HL-60 (cell line): ENCODE measurements around the gene FAM53B.
A peak's percentile ranks its signal among the peaks of the same experiment; 100 is the strongest.

Source experiments
- DNase-seq, 2 experiments: peaks; one replicate each; pipeline ENCODE4 v3.0.0-alpha.2; 2010 to 2020; ENCODE audit warnings: low read depth in 1 of 2, low spot score in 1 of 2
- H3K27ac ChIP-seq: fragments of 250-450 bp; sonication (Bioruptor Pico); replicated peaks from 2 replicates; pipeline ENCODE4 v1.5.1; 2020; ENCODE audit warnings: mild to moderate bottlenecking, moderate library complexity
- H3K27me3 ChIP-seq: fragments of 250-450 bp; sonication (Bioruptor Pico); 2 replicates; pipeline ENCODE4 v1.5.1; 2021; ENCODE audit warnings: mild to moderate bottlenecking, moderate library complexity; ENCODE audit not compliant: insufficient read depth, poor library complexity, severe bottlenecking
- H3K4me3 ChIP-seq: replicated peaks from 2 replicates; pipeline ENCODE4 v1.5.1; 2011; ENCODE audit warnings: mild to moderate bottlenecking, control low read depth, low read length; ENCODE audit not compliant: insufficient read depth
- CTCF ChIP-seq: IDR thresholded peaks from one replicate; pipeline ENCODE4 v1.5.1; 2011; ENCODE audit warnings: low read length, control low read depth, inconsistent platforms; ENCODE audit not compliant: insufficient read depth
- GABPA ChIP-seq: IDR thresholded peaks from 2 replicates; pipeline ENCODE4 v1.6.1; 2012; ENCODE audit warnings: low read depth
- POLR2AphosphoS5 ChIP-seq: IDR thresholded peaks from 2 replicates; pipeline ENCODE4 v1.6.1; 2012; ENCODE audit warnings: low read depth
- REST ChIP-seq: IDR thresholded peaks from 2 replicates; pipeline ENCODE4 v1.6.1; 2012; ENCODE audit warnings: low read depth; ENCODE audit not compliant: insufficient replicate concordance
- SPI1 ChIP-seq: IDR thresholded peaks from 2 replicates; pipeline ENCODE4 v1.6.1; 2012; ENCODE audit warnings: low read depth, mild to moderate bottlenecking, borderline replicate concordance

The FAM53B gene

GRCh38 chr10:124709861-124710260 lies 34.3 kb downstream of the FAM53B start:
- no peak for DNase-seq
- no peak overlapping the region for H3K27ac ChIP-seq
- H3K4me3 ChIP-seq = no peak overlapping the region
- TF ChIP-seq SPI1 = no peak
- no peak for TF ChIP-seq CTCF
- no peak for TF ChIP-seq REST
- no peak for TF ChIP-seq GABPA
- TF ChIP-seq POLR2AphosphoS5 = no peak
- no peaks in the 10 kb centered on the region for H3K27me3 ChIP-seq

- Histone ChIP-seq H3K4me3 (no peak overlapping the region), H3K27ac (peak overlapping the region; percentile 49), H3K27me3 (no peaks in the 10 kb centered on the region)
- TF ChIP-seq REST = no peak
- no peak for TF ChIP-seq SPI1
- no peak for TF ChIP-seq GABPA
- no peak for TF ChIP-seq CTCF
- no peak for TF ChIP-seq POLR2AphosphoS5
- DNase-seq = no peak
These were observed 35.2 kb downstream of the FAM53B start for GRCh38 chr10:124708922-124709520.

GRCh38 chr10:124708246-124708779 lies 35.9 kb downstream of the FAM53B start:
- H3K4me3 ChIP-seq = no peak overlapping the region
- H3K27me3 ChIP-seq = no peaks in the 10 kb centered on the region
- DNase-seq = no peak
- TF ChIP-seq SPI1 (no peak), REST (no peak), CTCF (no peak)
- peak overlapping the region; percentile 49 for H3K27ac ChIP-seq
